ENCODE results near the gene WNT4.

WNT4 gene

DNA sequence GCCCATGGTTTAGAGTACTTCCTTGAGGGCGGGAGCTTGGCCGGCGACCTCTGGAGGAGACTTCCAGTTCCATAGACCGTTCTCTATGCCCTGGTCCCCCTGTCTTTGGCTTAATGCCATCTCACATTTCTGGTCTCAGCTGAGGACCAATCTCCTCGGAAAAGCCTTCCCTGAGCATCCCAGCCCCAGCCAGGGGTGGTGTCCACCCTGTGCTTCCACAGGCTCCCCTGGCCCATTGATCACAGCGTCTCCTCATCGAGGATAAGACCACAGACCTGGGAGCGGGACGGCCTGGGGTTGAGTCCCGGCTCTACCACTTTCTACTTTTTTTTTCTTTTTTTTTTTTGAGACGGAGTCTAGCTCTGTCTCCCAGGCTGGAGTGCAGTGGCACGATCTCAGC, 14.5 kb downstream of the WNT4 start:
- no peak for DNase-seq

- DNase-seq = no peak
Measured at GRCh38 chr1:22127731-22128130, 15.2 kb downstream of the WNT4 start.

DNA sequence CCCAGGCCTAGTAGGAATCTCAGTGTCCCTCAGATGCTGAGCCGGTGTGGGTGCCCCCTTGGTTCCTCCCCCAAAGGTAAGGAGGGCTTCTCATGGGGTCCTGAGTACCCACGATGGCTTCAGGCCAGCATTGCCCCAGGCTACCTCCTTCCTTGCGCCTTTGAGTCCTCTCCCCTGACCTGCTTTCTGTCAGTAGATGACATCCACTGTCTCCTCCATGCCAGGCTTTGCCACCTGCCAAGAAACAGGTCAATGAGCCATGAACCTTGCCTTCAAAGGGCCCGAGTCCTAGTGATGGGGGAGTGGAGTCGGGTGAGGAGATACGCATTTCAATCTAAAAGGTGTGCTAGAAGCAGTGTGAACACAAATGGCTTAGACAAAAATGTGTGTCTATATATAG, 15.6 kb downstream of the WNT4 start:
- DNase-seq = no peak

GRCh38 chr1:22126531-22126930, 16.4 kb downstream of the WNT4 start:
- DNase-seq = no peak

GRCh38 chr1:22124592-22125229, 18.2 kb downstream of the WNT4 start:
- no peak for DNase-seq

DNA sequence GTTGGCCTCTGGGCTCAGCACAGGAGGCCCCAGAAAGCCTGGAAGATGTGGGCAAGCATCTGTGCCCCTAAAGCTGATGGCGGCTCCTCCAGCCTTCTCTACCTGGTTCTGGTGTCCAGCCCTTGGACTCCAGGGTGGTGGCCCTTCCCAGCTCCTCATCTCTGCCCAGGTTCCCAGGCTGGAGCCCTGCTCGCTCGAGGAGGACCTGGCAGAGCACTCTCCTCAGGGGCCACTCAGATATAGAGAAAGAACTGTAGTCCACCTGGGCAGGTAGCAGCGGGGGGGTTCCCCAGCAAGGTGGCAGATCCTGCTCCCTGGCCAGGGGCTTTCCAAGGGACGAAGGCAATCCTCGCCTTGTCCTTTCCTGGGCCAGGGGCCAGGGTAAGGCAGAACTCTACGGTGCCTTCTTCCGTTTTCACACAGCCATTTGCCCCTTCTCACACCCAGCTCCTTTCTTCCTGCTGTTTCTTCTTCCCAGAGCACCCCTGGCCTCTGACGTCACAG, 18.9 kb downstream of the WNT4 start:
- no peak for DNase-seq

DNA sequence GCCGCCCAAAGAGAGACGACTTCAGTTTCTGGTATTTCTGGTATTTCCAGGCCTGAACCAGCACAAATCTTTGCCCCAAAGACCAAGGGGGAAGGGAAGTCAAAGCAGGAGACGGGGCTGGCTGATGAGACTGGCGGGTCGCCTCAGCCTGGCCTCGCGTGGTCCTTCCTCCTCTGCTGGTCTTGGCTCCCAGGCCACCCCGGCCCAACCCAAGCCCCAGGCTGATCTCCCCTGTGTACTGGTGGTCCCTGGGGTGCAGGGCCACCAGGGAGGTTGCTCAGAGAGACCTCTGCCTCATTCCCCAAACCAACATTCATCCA, 19.9 kb downstream of the WNT4 start:
- no peak for DNase-seq

GRCh38 chr1:22122273-22123070, 20.4 kb downstream of the WNT4 start:
- DNase-seq = no peak

GRCh38 chr1:22121421-22121911, 21.4 kb downstream of the WNT4 start:
- DNase-seq = no peak

- no peak for DNase-seq
Measured at GRCh38 chr1:22120469-22120790, 22.5 kb downstream of the WNT4 start.

- no peak for DNase-seq
Measured at GRCh38 chr1:22119626-22120468, 23.1 kb downstream of the WNT4 start.

GRCh38 chr1:22118291-22118992, 24.5 kb downstream of the WNT4 start:
- no peak for DNase-seq

DNA sequence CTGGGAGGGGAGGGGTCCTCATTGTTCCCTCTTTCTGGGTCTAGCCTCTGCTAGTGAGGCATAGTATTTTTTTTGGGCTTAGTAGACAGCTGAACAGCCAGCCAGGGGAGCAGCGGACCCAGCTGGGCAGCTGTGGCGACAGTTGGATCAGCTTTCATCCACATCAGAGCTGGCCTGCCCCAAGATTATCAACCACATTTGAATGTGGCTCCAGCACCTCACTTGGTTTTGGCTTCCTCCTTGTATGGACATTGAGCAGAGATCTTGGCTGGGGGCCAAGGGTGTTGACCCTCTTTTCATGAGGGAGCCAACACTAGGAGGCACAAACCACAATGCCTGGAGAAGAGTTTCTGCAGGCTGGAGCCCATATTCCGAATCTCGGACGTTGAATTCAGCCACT, 25.0 kb downstream of the WNT4 start:
- no peak for DNase-seq

DNA sequence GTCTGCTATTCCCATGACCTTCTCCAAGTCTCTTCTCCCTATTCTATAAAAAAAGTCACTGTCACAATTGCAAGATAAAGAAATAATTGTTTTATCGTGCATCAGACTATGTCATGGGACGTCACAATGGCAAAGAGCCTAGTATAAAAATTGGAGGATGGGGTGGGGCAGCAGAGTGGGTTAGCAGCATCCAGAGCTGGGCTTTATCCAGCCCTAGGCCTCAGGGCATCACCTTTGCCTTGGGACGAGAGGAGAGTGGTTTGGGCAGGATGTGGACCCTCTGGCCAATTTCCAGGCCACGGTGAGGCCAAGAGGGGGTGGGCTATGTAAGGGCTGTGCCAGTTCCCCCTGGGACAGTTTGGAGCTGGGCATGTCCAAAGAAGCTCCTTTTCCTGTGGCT, 25.7 kb downstream of the WNT4 start:
- no peak for DNase-seq

DNA sequence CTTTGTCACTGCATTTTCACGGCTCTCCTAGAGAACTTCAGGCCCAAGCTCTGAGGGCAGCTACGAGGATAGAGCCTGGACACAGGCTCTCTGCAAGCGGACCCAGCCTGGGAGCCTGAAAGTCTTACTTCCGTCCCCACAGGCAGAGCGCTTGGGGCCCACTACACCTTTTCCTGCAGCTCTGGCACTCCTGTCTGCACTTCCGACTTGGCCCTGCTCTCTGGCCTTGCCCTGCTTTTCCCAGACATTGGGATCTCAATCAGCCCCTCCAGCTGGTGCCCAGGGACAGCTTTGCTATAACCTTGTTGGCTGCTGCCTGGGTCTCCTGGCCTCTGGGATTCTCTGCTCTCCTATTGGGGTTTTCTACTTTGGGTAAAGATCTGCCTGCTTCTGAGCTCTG, 27.6 kb downstream of the WNT4 start:
- no peak for DNase-seq

- no peak for DNase-seq
Measured at GRCh38 chr1:22114083-22115012, 28.5 kb downstream of the WNT4 start.

- no peak for DNase-seq
Measured at GRCh38 chr1:22112554-22112953, 30.3 kb downstream of the WNT4 start.

DNA sequence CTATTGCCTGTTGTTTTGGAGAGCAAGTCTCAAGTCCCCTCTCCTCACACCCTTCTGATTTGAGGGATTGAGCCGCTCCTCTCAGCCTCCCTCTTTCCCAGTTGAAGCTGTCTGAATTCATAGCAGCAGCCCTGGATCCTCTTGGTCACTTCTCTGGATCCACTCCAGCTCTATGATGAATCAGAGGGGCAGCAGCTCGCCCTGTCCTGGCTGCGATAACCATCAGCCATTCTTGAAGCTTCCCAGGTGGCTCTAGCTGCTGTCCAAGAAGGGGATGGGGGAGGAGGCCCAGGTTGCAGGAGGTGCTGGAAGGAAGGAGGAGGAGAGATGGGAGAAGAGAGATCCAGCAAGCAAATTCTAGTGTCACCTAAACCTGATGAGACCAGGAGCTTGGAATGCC, 31.3 kb downstream of the WNT4 start:
- DNase-seq = no peak

- DNase-seq = no peak
Measured at GRCh38 chr1:22111115-22111514, 31.8 kb downstream of the WNT4 start.

- DNase-seq = no peak
Measured at GRCh38 chr1:22110016-22110415, 32.9 kb downstream of the WNT4 start.

DNA sequence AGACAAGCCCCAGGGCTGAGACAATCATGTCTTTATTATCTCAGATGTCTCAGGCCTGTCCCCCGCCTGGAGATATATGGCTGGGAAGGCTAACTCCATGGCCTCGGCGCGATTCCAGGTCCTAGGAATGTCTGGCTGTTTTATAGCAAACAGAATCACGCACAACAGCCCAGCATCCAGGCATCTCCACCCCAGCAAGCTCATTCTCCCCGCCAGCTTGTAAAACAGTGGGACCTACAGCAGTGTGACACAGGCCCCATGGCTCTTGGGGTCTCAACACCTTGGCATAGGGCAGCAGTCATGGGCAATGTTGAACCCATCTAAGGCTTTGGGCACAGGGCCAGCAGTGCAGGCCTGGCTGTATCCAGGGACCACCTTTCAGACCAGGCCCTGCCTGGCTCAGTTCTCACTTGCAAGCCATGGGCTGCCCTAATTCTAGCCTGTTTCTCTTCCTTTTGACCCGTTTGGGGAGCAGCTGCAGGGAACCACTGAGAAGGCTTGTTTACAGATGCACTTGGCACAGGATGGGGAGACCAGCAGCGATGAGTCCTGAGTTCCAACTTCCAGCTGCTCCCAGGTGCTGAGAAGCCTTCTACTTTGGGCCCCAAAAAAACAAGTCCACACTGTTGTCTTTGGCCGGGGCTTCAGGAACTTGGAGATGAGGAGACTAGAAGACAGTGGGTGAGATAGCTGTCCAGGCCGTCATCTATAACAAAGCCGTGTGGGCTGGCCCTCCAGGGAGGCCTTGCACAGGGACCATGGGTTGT, 34.4 kb downstream of the WNT4 start:
- no peak for DNase-seq

All from NK-92 treated with Interleukin-12 subunit alpha and Interleukin-12 subunit beta, amount 100 ng/mL, for 24 hours (cell line).